H1 (cell line): ENCODE measurements around the gene ANAPC7.

Source experiments
- CBX5 ChIP-seq: fragments of 300-800, 300-1000 bp; sonication (generic); IDR thresholded peaks from 2 replicates; pipeline ENCODE4 v1.7.1; 2016; ENCODE audit warnings: antibody characterized with exemption, low read length, low read depth
- CHD2 ChIP-seq: IDR thresholded peaks from 2 replicates; pipeline ENCODE4 v1.6.1; 2012; ENCODE audit warnings: low read length, improper control_type of control experiment
- EP300 ChIP-seq, 2 experiments: IDR thresholded peaks; 1 replicate in 1 of 2; 2 replicates in 1 of 2; pipeline ENCODE4 v1.6.1; 2011 to 2012; ENCODE audit warnings: low read depth in 2 of 2, low read length in 2 of 2, mild to moderate bottlenecking in 2 of 2, borderline replicate concordance in 1 of 2, inconsistent platforms in 1 of 2, moderate library complexity in 1 of 2
- PHF8 ChIP-seq: fragments of 200-600 bp; sonication (generic); conservative IDR thresholded peaks from 2 replicates; pipeline ENCODE4 v1.7.1; 2012; ENCODE audit warnings: low read depth, mild to moderate bottlenecking, inconsistent platforms, low read length, moderate library complexity
- TEAD4 ChIP-seq: IDR thresholded peaks from 2 replicates; pipeline ENCODE4 v1.6.1; 2012; ENCODE audit warnings: low read depth, low read length, inconsistent platforms, mixed read lengths
- TF ChIP-seq, protein P1 (sequence below), 3 experiments: IDR thresholded peaks; 1 replicate in 2 of 3; 2 replicates in 1 of 3; pipeline versions ENCODE4 v1.5.1 to v1.6.1; 2011; ENCODE audit warnings: low read length in 3 of 3, mild to moderate bottlenecking in 3 of 3, inconsistent platforms in 2 of 3, low read depth in 1 of 3, moderate library complexity in 1 of 3; ENCODE audit not compliant: insufficient read depth in 1 of 3; ENCODE audit errors: control extremely low read depth in 1 of 3

GRCh38 chr12:110444455-110444854 is 40.9 kb upstream of the ANAPC7 start:
- TF ChIP-seq, protein P1, sequence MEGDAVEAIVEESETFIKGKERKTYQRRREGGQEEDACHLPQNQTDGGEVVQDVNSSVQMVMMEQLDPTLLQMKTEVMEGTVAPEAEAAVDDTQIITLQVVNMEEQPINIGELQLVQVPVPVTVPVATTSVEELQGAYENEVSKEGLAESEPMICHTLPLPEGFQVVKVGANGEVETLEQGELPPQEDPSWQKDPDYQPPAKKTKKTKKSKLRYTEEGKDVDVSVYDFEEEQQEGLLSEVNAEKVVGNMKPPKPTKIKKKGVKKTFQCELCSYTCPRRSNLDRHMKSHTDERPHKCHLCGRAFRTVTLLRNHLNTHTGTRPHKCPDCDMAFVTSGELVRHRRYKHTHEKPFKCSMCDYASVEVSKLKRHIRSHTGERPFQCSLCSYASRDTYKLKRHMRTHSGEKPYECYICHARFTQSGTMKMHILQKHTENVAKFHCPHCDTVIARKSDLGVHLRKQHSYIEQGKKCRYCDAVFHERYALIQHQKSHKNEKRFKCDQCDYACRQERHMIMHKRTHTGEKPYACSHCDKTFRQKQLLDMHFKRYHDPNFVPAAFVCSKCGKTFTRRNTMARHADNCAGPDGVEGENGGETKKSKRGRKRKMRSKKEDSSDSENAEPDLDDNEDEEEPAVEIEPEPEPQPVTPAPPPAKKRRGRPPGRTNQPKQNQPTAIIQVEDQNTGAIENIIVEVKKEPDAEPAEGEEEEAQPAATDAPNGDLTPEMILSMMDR (IDR thresholded peaks at IDR 0.05; ENCODE audit: control extremely low read depth in 1 of 3, insufficient read depth in 1 of 3, low read depth in 1 of 3, low read length in 3 of 3): no peak
- no peak for TF ChIP-seq EP300 (IDR thresholded peaks at IDR 0.05; ENCODE audit: borderline replicate concordance in 1 of 2, low read depth in 2 of 2, low read length in 2 of 2)
- no peak for TF ChIP-seq TEAD4
- no peak for TF ChIP-seq CHD2
- TF ChIP-seq CBX5: no peak
- no peak for TF ChIP-seq PHF8
